ENCODE data around the gene ADGRG3.
"Not testable (repeated sequence)": the region's sequence is repeated elsewhere in the genome, so short reads cannot be mapped to it uniquely, and the experiment has no call there.

ADGRG3 gene

GRCh38 chr16:57663917-57664661 lies 4.0 kb upstream of the ADGRG3 start:
- no peak for DNase-seq

- DNase-seq: no peak
Measured at GRCh38 chr16:57664662-57665025, 3.5 kb upstream of the ADGRG3 start.

GRCh38 chr16:57665541-57665940 lies 2.6 kb upstream of the ADGRG3 start:
- no peak for DNase-seq

GRCh38 chr16:57666353-57667047 lies 1.6 kb upstream of the ADGRG3 start:
- DNase-seq: no peak

GRCh38 chr16:57667048-57667525 lies 1.0 kb upstream of the ADGRG3 start:
- DNase-seq: no peak

GRCh38 chr16:57667526-57668262 lies 412 bp upstream of the ADGRG3 start:
- DNase-seq: peak; percentile 29

GRCh38 chr16:57668630-57669475 lies 747 bp downstream of the ADGRG3 start:
- no peak for DNase-seq

- no peak for DNase-seq
Measured at GRCh38 chr16:57669476-57670162, 1.5 kb downstream of the ADGRG3 start.

GRCh38 chr16:57670196-57670595 lies 2.1 kb downstream of the ADGRG3 start:
- DNase-seq: no peak

GRCh38 chr16:57671451-57671850 lies 3.3 kb downstream of the ADGRG3 start:
- DNase-seq: not testable (repeated sequence)

GRCh38 chr16:57672416-57672815 lies 4.3 kb downstream of the ADGRG3 start:
- DNase-seq: no peak

GRCh38 chr16:57672824-57673223 lies 4.7 kb downstream of the ADGRG3 start:
- DNase-seq: no peak

GRCh38 chr16:57675741-57676551 lies 7.8 kb downstream of the ADGRG3 start:
- no peak for DNase-seq

GRCh38 chr16:57676553-57677085 lies 8.5 kb downstream of the ADGRG3 start:
- DNase-seq: no peak

- peak; percentile 32 for DNase-seq
Measured at GRCh38 chr16:57677622-57678369, 9.7 kb downstream of the ADGRG3 start.

- no peak for DNase-seq
Measured at GRCh38 chr16:57679016-57679415, 10.9 kb downstream of the ADGRG3 start.

- DNase-seq: no peak
Measured at GRCh38 chr16:57679767-57680482, 11.8 kb downstream of the ADGRG3 start.

GRCh38 chr16:57680842-57681375 lies 12.8 kb downstream of the ADGRG3 start:
- no peak for DNase-seq

Data from NCI-H69 (cell line).